ENCODE measurements around the gene RPP25L. TPM values are rescaled to one million over a fixed set of nuclear protein-coding genes. Genes with fewer than 3 reads are reported as not detected.

The RPP25L gene
- polyA plus RNA-seq, 1 donor from 2014 or later, result 31.4 TPM

DNA sequence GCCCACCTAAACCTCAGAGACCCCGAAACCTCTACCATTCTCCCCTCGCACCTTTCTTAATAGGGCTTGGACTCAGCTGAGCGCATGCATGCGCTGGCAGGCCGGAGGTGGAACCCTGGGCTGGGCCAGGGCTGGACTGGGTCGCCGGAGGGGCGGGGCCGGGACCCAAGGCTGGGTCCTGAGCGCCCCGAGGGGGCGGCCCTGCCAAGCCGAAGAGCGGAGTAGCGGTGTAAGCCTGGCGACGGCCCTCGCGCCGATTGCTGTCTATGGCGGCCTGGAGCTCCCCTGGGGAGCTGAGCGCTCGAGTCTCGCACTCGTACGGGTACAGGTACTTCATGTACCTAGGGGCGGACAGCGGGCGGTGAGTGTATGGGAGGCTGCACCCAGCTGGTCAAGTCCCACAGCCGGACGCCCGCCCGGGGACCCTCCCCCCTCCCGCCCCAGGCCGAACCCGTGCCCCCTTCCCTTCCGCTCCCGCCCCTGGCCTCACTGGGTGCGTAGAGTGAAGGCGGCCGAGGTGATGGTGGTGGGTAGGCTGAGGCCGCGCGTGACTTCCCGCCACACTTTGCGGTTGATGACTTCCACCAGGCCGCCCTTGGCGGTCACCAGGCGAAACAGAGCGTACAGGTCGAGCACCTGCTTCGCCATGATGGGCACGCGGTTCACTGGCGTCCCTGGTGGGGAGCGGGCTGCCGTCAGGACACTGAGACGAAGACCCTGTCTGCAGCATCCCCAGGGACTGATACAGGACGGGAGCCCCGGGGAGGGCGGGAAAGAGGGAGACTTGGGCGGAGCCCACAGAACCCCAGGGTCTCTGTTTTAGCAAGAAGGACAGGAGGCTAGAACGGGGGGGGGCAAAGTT is 11.7 kb upstream of the RPP25L start:
- H3K9me3 ChIP-seq (ENCODE audit: low read length), result no peaks in the 10 kb centered on the region
- no peaks in the 10 kb centered on the region for H3K9me2 ChIP-seq (ENCODE audit: insufficient read depth, low read length)
- H3K4me3 ChIP-seq (ENCODE audit: low read length), result no peak overlapping the region
- no peak overlapping the region for H3K4me2 ChIP-seq (ENCODE audit: low read length)
- no peaks in the 10 kb centered on the region for H4K20me1 ChIP-seq (ENCODE audit: insufficient read depth)
- TF ChIP-seq, protein P1, sequence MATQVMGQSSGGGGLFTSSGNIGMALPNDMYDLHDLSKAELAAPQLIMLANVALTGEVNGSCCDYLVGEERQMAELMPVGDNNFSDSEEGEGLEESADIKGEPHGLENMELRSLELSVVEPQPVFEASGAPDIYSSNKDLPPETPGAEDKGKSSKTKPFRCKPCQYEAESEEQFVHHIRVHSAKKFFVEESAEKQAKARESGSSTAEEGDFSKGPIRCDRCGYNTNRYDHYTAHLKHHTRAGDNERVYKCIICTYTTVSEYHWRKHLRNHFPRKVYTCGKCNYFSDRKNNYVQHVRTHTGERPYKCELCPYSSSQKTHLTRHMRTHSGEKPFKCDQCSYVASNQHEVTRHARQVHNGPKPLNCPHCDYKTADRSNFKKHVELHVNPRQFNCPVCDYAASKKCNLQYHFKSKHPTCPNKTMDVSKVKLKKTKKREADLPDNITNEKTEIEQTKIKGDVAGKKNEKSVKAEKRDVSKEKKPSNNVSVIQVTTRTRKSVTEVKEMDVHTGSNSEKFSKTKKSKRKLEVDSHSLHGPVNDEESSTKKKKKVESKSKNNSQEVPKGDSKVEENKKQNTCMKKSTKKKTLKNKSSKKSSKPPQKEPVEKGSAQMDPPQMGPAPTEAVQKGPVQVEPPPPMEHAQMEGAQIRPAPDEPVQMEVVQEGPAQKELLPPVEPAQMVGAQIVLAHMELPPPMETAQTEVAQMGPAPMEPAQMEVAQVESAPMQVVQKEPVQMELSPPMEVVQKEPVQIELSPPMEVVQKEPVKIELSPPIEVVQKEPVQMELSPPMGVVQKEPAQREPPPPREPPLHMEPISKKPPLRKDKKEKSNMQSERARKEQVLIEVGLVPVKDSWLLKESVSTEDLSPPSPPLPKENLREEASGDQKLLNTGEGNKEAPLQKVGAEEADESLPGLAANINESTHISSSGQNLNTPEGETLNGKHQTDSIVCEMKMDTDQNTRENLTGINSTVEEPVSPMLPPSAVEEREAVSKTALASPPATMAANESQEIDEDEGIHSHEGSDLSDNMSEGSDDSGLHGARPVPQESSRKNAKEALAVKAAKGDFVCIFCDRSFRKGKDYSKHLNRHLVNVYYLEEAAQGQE (IDR thresholded peaks at IDR 0.05; ENCODE audit: borderline replicate concordance), result no peak
- no peak for TF ChIP-seq EP300 (conservative IDR thresholded peaks at IDR 0.05; ENCODE audit: poor library complexity, severe bottlenecking)
- TF ChIP-seq, protein P2, sequence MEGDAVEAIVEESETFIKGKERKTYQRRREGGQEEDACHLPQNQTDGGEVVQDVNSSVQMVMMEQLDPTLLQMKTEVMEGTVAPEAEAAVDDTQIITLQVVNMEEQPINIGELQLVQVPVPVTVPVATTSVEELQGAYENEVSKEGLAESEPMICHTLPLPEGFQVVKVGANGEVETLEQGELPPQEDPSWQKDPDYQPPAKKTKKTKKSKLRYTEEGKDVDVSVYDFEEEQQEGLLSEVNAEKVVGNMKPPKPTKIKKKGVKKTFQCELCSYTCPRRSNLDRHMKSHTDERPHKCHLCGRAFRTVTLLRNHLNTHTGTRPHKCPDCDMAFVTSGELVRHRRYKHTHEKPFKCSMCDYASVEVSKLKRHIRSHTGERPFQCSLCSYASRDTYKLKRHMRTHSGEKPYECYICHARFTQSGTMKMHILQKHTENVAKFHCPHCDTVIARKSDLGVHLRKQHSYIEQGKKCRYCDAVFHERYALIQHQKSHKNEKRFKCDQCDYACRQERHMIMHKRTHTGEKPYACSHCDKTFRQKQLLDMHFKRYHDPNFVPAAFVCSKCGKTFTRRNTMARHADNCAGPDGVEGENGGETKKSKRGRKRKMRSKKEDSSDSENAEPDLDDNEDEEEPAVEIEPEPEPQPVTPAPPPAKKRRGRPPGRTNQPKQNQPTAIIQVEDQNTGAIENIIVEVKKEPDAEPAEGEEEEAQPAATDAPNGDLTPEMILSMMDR (IDR thresholded peaks at IDR 0.05; ENCODE audit: poor library complexity, severe bottlenecking), result no peak
- TF ChIP-seq TAF1 (IDR thresholded peaks at IDR 0.05; ENCODE audit: low read depth), result no peak
- no peak for TF ChIP-seq EZH2 (IDR thresholded peaks at IDR 0.05; ENCODE audit: borderline replicate concordance, insufficient read depth, low read length, poor library complexity, severe bottlenecking)
- no peak for TF ChIP-seq RAD21 (conservative IDR thresholded peaks at IDR 0.05)
- TF ChIP-seq POLR2AphosphoS5 (IDR thresholded peaks at IDR 0.05), result no peak
- no peak for TF ChIP-seq MXI1 (conservative IDR thresholded peaks at IDR 0.05; ENCODE audit: poor library complexity, severe bottlenecking)
- no peak for TF ChIP-seq SMC3 (conservative IDR thresholded peaks at IDR 0.05; ENCODE audit: poor library complexity)
- H3K9ac ChIP-seq (ENCODE audit: low read length), result no peak overlapping the region
- H3K27me3 ChIP-seq (ENCODE audit: insufficient read depth, low read depth, low read length), result peaks cover 13% of the 10 kb centered on the region
- peaks cover 14% of the 10 kb centered on the region for H3K79me2 ChIP-seq (replicated peaks; ENCODE audit: insufficient read depth, low read length)
- H2AFZ ChIP-seq (ENCODE audit: low read depth, low read length), result no peak overlapping the region
- no peaks in the 10 kb centered on the region for H3K36me3 ChIP-seq (ENCODE audit: insufficient read depth, low read length)
- H3F3A ChIP-seq (ENCODE audit: insufficient read depth, low read length, poor library complexity, severe bottlenecking), result peaks cover 3% of the 10 kb centered on the region
- no peak overlapping the region for H3K27ac ChIP-seq (ENCODE audit: low read length)

GRCh38 chr9:34620061-34620994 is 8.4 kb upstream of the RPP25L start, which contains the start of gene DCTN3:
Gene DCTN3, minus strand, starts transcription at chr9:34620495. Its CDS starts 31 bp downstream, at chr9:34620464.
- no peaks in the 10 kb centered on the region for H3K9me2 ChIP-seq (ENCODE audit: insufficient read depth, low read length)
- peak within 1 kb of the TSS; percentile 94 for H3K9ac ChIP-seq (ENCODE audit: low read length)
- peak within 1 kb of the TSS; percentile 89 for H3K27ac ChIP-seq (ENCODE audit: low read length)
- peak within 1 kb of the TSS; percentile 93 for H3K4me3 ChIP-seq (ENCODE audit: low read length)
- no peaks in the 10 kb centered on the region for H3K9me3 ChIP-seq (ENCODE audit: low read length)
- H3K36me3 ChIP-seq (ENCODE audit: insufficient read depth, low read length), result no peaks in the 10 kb centered on the region
- H4K20me1 ChIP-seq (ENCODE audit: insufficient read depth), result no peaks in the 10 kb centered on the region
- TF ChIP-seq, protein P1 (IDR thresholded peaks at IDR 0.05; ENCODE audit: borderline replicate concordance), result peak; percentile 85
- TF ChIP-seq SMC3 (conservative IDR thresholded peaks at IDR 0.05; ENCODE audit: poor library complexity) (peak; percentile 22), TAF1 (IDR thresholded peaks at IDR 0.05; ENCODE audit: low read depth) (peak; percentile 92), EP300 (conservative IDR thresholded peaks at IDR 0.05; ENCODE audit: poor library complexity, severe bottlenecking) (peak; percentile 66), RAD21 (conservative IDR thresholded peaks at IDR 0.05) (no peak), POLR2AphosphoS5 (IDR thresholded peaks at IDR 0.05) (peak; percentile 98), MXI1 (conservative IDR thresholded peaks at IDR 0.05; ENCODE audit: poor library complexity, severe bottlenecking) (peak; percentile 65), EZH2 (IDR thresholded peaks at IDR 0.05; ENCODE audit: borderline replicate concordance, insufficient read depth, low read length, poor library complexity, severe bottlenecking) (no peak)
- TF ChIP-seq, protein P2 (IDR thresholded peaks at IDR 0.05; ENCODE audit: poor library complexity, severe bottlenecking), result no peak
- H3F3A ChIP-seq (ENCODE audit: insufficient read depth, low read length, poor library complexity, severe bottlenecking), result peaks cover 3% of the 10 kb centered on the region
- H2AFZ ChIP-seq (ENCODE audit: low read depth, low read length), result peak within 1 kb of the TSS; percentile 81
- peak within 1 kb of the TSS; percentile 63 for H3K4me2 ChIP-seq (ENCODE audit: low read length)
- peaks cover 14% of the 10 kb centered on the region for H3K79me2 ChIP-seq (replicated peaks; ENCODE audit: insufficient read depth, low read length)
- H3K27me3 ChIP-seq (ENCODE audit: insufficient read depth, low read depth, low read length), result no peaks in the 10 kb centered on the region
